ENCODE results near the gene ADGRL1. TPM values are rescaled to one million over a fixed set of nuclear protein-coding genes. Genes with fewer than 3 reads are reported as not detected.
"Not testable (repeated sequence)": the region's sequence is repeated elsewhere in the genome, so short reads cannot be mapped to it uniquely, and the experiment has no call there.

ADGRL1 gene
- total RNA-seq, 2 experiments from 2014 or later, result 20.8 to 23.5 TPM

GRCh38 chr19:14201481-14201880 is 4.5 kb downstream of the ADGRL1 start:
- H3K27ac Mint-ChIP-seq; POLR2A ChIA-PET; ATAC-seq; H3K9me3 Mint-ChIP-seq (ENCODE audit: low read depth); H3K27me3 Mint-ChIP-seq; H3K4me3 Mint-ChIP-seq; H3K36me3 Mint-ChIP-seq (ENCODE audit: low read depth); DNase-seq: not testable (repeated sequence)
- H3K4me1 Mint-ChIP-seq, result peaks cover 27% of the 10 kb centered on the region
- intact Hi-C loops (cut with DNase I, micrococcal nuclease), result loop anchor here in 1 of 2 experiments (2.0 to 10.0 kb wide), 2 partner anchors 147 to 213 kb away; partner anchors contain the start of gene DDX39A
- CTCF ChIA-PET, result interaction anchor here (0.9 to 1.0 kb wide), 2 partner anchors 99 to 147 kb away, joined by 3 read pairs; no protein-coding TSS in a partner anchor

- H3K27ac Mint-ChIP-seq; H3K36me3 Mint-ChIP-seq (ENCODE audit: low read depth); H3K9me3 Mint-ChIP-seq (ENCODE audit: low read depth); H3K4me3 Mint-ChIP-seq; POLR2A ChIA-PET; H3K27me3 Mint-ChIP-seq: not testable (repeated sequence)
- DNase-seq (peak; percentile 78), ATAC-seq (peak; percentile 69)
- intact Hi-C loops (cut with DNase I, micrococcal nuclease), result loop anchor here (1.0 to 10.0 kb wide), 3 partner anchors 148 to 215 kb away; partner anchors contain the start of gene DDX39A (in 1 of the 2)
- CTCF ChIA-PET, result interaction anchor here (0.6 to 2.8 kb wide), 8 partner anchors 64 to 210 kb away, joined by 3 to 17 read pairs (median 4); partner anchors contain the start of gene ASF1B
- peaks cover 34% of the 10 kb centered on the region for H3K4me1 Mint-ChIP-seq
These were observed 5.7 kb downstream of the ADGRL1 start for GRCh38 chr19:14200147-14200841.

DNA sequence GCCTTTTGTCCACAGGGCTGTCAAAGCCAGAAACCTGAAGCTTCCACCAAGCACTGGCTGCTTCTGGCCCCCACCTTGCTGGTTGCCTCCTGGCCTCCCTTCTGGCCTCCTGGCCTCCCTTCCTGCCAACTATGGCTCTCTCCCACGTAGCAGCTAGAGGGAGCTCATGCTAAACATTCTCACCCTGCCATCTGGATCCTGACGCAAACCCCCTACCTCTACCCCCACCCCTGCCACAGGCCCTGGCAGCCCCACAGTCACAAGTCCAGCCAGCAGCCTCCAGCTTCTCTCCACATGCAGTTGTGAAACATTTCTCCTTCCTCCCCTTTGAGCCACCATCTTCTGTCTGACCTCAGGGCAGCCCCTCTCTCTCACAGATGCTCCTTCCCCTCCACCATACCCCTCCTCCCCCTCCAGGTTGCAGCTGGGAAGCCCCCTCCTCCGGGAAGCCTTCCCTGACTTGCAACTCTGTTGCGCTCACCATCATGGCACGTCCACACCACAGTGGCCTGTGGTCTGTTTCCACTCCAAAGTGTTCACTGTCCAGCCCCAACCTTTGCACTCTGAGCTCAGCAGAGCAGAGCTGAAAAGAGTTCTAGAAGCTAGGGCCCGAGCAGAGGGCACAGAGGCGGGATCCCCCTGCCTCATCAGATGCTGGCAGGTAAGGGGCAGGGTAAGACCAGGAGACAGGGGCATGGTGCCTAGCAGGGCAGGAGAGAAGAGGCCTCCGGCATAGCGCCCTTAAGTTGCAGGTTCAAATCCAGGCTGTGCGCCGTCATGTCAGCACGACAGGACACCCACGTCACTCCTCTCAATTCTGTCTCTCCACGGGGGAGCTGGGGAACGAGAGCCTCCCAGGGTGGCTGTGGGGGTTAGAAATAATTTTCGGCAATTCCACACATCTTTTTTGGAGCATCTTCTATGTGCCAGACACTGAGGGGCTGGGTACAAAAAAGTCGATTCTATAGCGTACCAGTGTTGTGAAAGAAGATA is 7.3 kb downstream of the ADGRL1 start:
- H3K27me3 Mint-ChIP-seq, result no peaks in the 10 kb centered on the region
- DNase-seq (peak; percentile 21), ATAC-seq (no peak)
- POLR2A ChIA-PET, result no interaction called here
- H3K9me3 Mint-ChIP-seq (ENCODE audit: low read depth), result no peaks in the 10 kb centered on the region
- H3K4me3 Mint-ChIP-seq, result no peak overlapping the region
- no peaks in the 10 kb centered on the region for H3K36me3 Mint-ChIP-seq (ENCODE audit: low read depth)
- CTCF ChIA-PET, result interaction anchor here (1.3 to 2.8 kb wide), 4 partner anchors 62 to 288 kb away, joined by 4 to 17 read pairs (median 4); partner anchors contain the start of gene ASF1B
- no peak overlapping the region for H3K27ac Mint-ChIP-seq
- peaks cover 21% of the 10 kb centered on the region for H3K4me1 Mint-ChIP-seq
- intact Hi-C loops (cut with DNase I, micrococcal nuclease), result loop anchor here (5.0 kb wide), 2 partner anchors 209 to 284 kb away; no protein-coding TSS in a partner anchor

DNA sequence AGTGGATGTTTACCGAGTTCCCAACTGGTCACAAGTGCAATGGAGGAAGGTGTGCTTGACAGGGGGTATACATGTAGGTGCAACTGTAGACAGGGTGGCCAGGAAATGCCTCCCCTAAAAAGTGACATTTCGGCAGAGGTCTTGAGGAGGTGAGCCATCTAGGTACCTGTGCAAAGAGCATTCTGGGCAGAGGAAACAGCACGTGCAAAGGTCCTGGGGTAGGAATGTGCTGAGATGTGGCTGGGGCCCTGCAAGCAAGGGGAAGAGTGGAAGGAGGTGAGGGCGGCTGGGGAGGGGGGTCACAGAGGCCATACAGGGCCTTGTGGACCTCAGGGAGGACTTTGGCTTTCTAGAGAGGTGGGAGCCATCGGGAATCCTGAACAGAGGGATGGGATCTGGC is 8.1 kb downstream of the ADGRL1 start:
- H3K36me3 Mint-ChIP-seq (ENCODE audit: low read depth), result no peaks in the 10 kb centered on the region
- ChIA-PET POLR2A (no interaction called here), CTCF (interaction anchor here (1.4 to 2.8 kb wide), 2 partner anchors 150 to 289 kb away, joined by 4 to 17 read pairs; no protein-coding TSS in a partner anchor)
- no peak overlapping the region for H3K4me3 Mint-ChIP-seq
- no peak overlapping the region for H3K27ac Mint-ChIP-seq
- H3K4me1 Mint-ChIP-seq, result peaks cover 16% of the 10 kb centered on the region
- DNase-seq (no peak), ATAC-seq (no peak)
- intact Hi-C loops (cut with DNase I, micrococcal nuclease), result loop anchor here (5.0 kb wide), 2 partner anchors 209 to 284 kb away; no protein-coding TSS in a partner anchor
- H3K27me3 Mint-ChIP-seq, result no peaks in the 10 kb centered on the region
- no peaks in the 10 kb centered on the region for H3K9me3 Mint-ChIP-seq (ENCODE audit: low read depth)

DNA sequence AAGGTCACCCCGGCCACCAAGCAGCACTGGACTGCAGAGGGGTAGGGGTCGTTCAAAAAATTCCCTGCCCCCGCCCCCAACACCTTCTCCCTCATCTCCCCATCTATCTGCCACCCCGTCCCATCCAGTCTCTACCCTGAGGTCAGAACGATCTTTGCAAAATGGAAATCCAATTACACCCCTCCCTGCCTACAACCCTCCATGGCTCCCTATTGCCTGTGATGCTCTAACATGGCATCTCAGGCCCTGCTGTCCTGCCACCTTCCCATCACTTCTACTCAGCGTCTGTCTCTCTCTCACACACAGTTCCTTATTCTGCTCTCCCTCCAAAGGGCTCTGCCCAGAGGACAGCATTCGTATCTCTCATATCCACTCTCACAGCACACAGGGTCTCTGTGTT is 8.7 kb downstream of the ADGRL1 start:
- ATAC-seq; H3K4me3 Mint-ChIP-seq; H3K36me3 Mint-ChIP-seq (ENCODE audit: low read depth); H3K9me3 Mint-ChIP-seq (ENCODE audit: low read depth); H3K27me3 Mint-ChIP-seq; POLR2A ChIA-PET; DNase-seq; H3K27ac Mint-ChIP-seq: not testable (repeated sequence)
- peaks cover 16% of the 10 kb centered on the region for H3K4me1 Mint-ChIP-seq
- CTCF ChIA-PET, result interaction anchor here (1.1 to 1.6 kb wide), 2 partner anchors 151 to 282 kb away, joined by 3 to 6 read pairs; no protein-coding TSS in a partner anchor
- intact Hi-C loops (cut with DNase I, micrococcal nuclease), result loop anchor here (5.0 kb wide), 2 partner anchors 210 to 285 kb away; no protein-coding TSS in a partner anchor

GRCh38 chr19:14196105-14196504 is 9.9 kb downstream of the ADGRL1 start:
- intact Hi-C loops (cut with DNase I, micrococcal nuclease), result loop anchor here (1.0 to 5.0 kb wide), 4 partner anchors 152 to 290 kb away; no protein-coding TSS in a partner anchor
- POLR2A ChIA-PET, H3K27me3 Mint-ChIP-seq: not testable (repeated sequence)

DNA sequence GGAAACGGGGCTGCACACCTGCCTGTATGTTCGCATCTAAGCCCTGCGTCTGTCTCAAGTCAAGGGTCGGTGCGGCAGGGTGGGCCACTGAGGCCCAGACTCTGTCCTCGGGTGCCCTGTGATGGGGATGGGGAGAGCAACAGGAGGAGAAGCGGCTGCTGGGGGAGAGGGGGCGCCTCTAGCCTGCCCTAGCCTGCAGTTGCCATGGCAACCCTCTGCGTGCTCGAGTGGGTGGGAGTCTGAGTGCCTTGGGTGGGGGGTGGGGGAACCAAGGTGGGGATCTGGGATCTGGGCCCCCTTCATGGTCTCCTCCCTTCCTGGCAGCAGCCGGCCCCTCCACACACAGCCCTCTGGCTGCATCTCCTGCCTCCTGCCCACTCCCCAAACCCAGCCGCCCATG is 10.8 kb downstream of the ADGRL1 start:
- H3K9me3 Mint-ChIP-seq (ENCODE audit: low read depth); H3K4me3 Mint-ChIP-seq; DNase-seq; H3K27ac Mint-ChIP-seq; POLR2A ChIA-PET; ATAC-seq; H3K27me3 Mint-ChIP-seq; H3K36me3 Mint-ChIP-seq (ENCODE audit: low read depth): not testable (repeated sequence)
- peaks cover 24% of the 10 kb centered on the region for H3K4me1 Mint-ChIP-seq
- CTCF ChIA-PET, result interaction anchor here (0.6 to 3.2 kb wide), 3 partner anchors 132 to 314 kb away, joined by 3 to 20 read pairs (median 3); no protein-coding TSS in a partner anchor
- intact Hi-C loops (cut with DNase I, micrococcal nuclease), result loop anchor here (5.0 kb wide), 2 partner anchors 212 to 287 kb away; no protein-coding TSS in a partner anchor

More at GRCh38 chr19:14196105-14196504, 9.9 kb downstream of the ADGRL1 start:
- H3K9me3 Mint-ChIP-seq (ENCODE audit: low read depth); H3K36me3 Mint-ChIP-seq (ENCODE audit: low read depth): not testable (repeated sequence)
- ATAC-seq, result peak; percentile 87
- Mint-ChIP-seq H3K4me3 (peak overlapping the region; percentile 2), H3K4me1 (peaks cover 18% of the 10 kb centered on the region), H3K27ac (peak overlapping the region; percentile 28)
- DNase-seq, result peak; percentile 91
- CTCF ChIA-PET, result interaction anchor here (0.6 to 3.2 kb wide), 6 partner anchors 152 to 327 kb away, joined by 3 to 20 read pairs (median 4); no protein-coding TSS in a partner anchor

- Mint-ChIP-seq H3K4me3 (no peak overlapping the region), H3K27me3 (no peaks in the 10 kb centered on the region), H3K36me3 (ENCODE audit: low read depth) (no peaks in the 10 kb centered on the region), H3K27ac (no peak overlapping the region), H3K4me1 (peaks cover 13% of the 10 kb centered on the region), H3K9me3 (ENCODE audit: low read depth) (no peaks in the 10 kb centered on the region)
- CTCF ChIA-PET, result interaction anchor here (1.4 kb wide), 2 partner anchors 15 to 53 kb away, joined by 3 read pairs; partner anchors contain the start of gene ASF1B
- POLR2A ChIA-PET, result no interaction called here
- ATAC-seq (no peak), DNase-seq (no peak)
- intact Hi-C loops (cut with DNase I, micrococcal nuclease), result no loop called here
These were observed 16.6 kb downstream of the ADGRL1 start for GRCh38 chr19:14189415-14189814.

DNA sequence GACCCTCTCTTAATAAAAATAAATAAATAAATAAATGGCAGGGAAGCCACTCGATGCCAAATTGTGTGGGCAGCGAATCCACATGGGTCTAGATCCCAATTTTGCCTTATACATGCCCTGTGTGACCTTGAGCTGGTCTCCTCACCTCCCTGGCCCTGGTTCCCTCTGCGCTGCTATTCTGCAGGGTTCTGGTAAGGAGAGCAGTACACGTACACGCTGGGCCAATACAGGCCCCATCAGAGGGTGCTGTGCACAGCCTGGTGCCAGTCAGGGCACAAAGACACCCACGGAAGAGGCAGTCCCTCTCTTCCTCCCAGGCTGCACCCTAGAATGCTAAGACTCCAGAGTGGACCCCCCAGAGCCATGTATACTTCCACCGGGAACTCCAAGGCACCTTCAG is 17.9 kb downstream of the ADGRL1 start:
- H3K4me3 Mint-ChIP-seq; H3K9me3 Mint-ChIP-seq (ENCODE audit: low read depth); DNase-seq; H3K36me3 Mint-ChIP-seq (ENCODE audit: low read depth); POLR2A ChIA-PET; H3K27me3 Mint-ChIP-seq; intact Hi-C loops (cut with DNase I, micrococcal nuclease); H3K27ac Mint-ChIP-seq; CTCF ChIA-PET; ATAC-seq: not testable (repeated sequence)
- H3K4me1 Mint-ChIP-seq, result peaks cover 13% of the 10 kb centered on the region

- CTCF ChIA-PET, result no interaction called here
- H3K4me3 Mint-ChIP-seq, result no peak overlapping the region
- DNase-seq, result no peak
- H3K9me3 Mint-ChIP-seq (ENCODE audit: low read depth), result no peaks in the 10 kb centered on the region
- no peaks in the 10 kb centered on the region for H3K36me3 Mint-ChIP-seq (ENCODE audit: low read depth)
- intact Hi-C loops (cut with DNase I, micrococcal nuclease), result no loop called here
- ATAC-seq, result no peak
- no peak overlapping the region for H3K27ac Mint-ChIP-seq
- H3K27me3 Mint-ChIP-seq, result no peaks in the 10 kb centered on the region
- peaks cover 13% of the 10 kb centered on the region for H3K4me1 Mint-ChIP-seq
- POLR2A ChIA-PET, result no interaction called here
These were observed 18.4 kb downstream of the ADGRL1 start for GRCh38 chr19:14187561-14187960.

DNA sequence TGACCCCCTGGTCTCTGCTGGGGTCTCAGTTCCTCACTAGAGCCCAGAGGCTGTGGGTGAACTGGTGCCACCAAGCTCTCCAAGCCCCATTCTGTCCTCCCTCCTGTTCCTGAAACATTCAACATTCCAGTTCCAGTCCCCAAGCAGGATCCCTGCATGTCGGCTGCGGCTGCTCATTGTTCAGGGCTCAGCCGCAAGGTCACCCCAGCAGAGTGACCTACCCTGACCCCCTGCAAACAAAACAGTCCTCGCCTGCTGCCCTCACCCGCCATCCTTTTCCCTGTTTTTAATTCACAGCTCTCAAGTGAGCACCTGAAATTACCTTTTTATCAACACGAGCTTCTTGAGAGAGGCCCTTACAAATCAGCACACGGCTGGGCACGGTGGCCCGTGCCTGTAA is 19.3 kb downstream of the ADGRL1 start:
- H3K4me3 Mint-ChIP-seq; ATAC-seq; DNase-seq; H3K27me3 Mint-ChIP-seq; POLR2A ChIA-PET; H3K36me3 Mint-ChIP-seq (ENCODE audit: low read depth); intact Hi-C loops (cut with DNase I, micrococcal nuclease); H3K27ac Mint-ChIP-seq; H3K9me3 Mint-ChIP-seq (ENCODE audit: low read depth); CTCF ChIA-PET: not testable (repeated sequence)
- peaks cover 13% of the 10 kb centered on the region for H3K4me1 Mint-ChIP-seq
